Astrocyte (in vitro differentiated cells and primary cell): ENCODE measurements around the gene OSCP1. TPM values are rescaled to one million over a fixed set of nuclear protein-coding genes. Genes with fewer than 3 reads are reported as not detected.

Experiments
- DNase-seq: peaks from one replicate; pipeline ENCODE4 v3.0.0-alpha.2; 2010; ENCODE audit warnings: low read depth
- FAIRE-seq: peaks from 2 replicates; lab custom pipeline; 2011; peaks lifted over from hg19 to GRCh38; lab: Jason Lieb, UNC
- H2AFZ ChIP-seq: 2 replicates; pipeline ENCODE4 v1.6.0; 2012; ENCODE audit warnings: low read depth, low read length, inconsistent platforms
- H3K27ac ChIP-seq: 2 replicates; pipeline ENCODE4 v1.5.1; 2011; ENCODE audit warnings: low read depth, low read length, inconsistent platforms
- H3K27me3 ChIP-seq: 2 replicates; pipeline ENCODE4 v1.6.0; 2011; ENCODE audit warnings: low read length, inconsistent platforms; ENCODE audit not compliant: insufficient read depth
- H3K36me3 ChIP-seq: 2 replicates; pipeline ENCODE4 v1.5.1; 2011; ENCODE audit warnings: low read length, inconsistent platforms; ENCODE audit not compliant: insufficient read depth
- H3K4me1 ChIP-seq: 2 replicates; pipeline ENCODE4 v1.5.1; 2011; ENCODE audit warnings: low read length, inconsistent platforms; ENCODE audit not compliant: insufficient read depth
- H3K4me2 ChIP-seq: 2 replicates; pipeline ENCODE4 v1.6.0; 2012; ENCODE audit warnings: low read length, inconsistent platforms
- H3K4me3 ChIP-seq: 2 replicates; pipeline ENCODE4 v1.5.1; 2011; ENCODE audit warnings: low read depth, mild to moderate bottlenecking, low read length, inconsistent platforms; ENCODE audit not compliant: insufficient read depth
- H3K79me2 ChIP-seq: 2 replicates; pipeline ENCODE4 v1.6.0; 2012; ENCODE audit warnings: mild to moderate bottlenecking, low read length, inconsistent platforms; ENCODE audit not compliant: insufficient read depth
- H3K9ac ChIP-seq: 2 replicates; pipeline ENCODE4 v1.6.0; 2012; ENCODE audit warnings: mild to moderate bottlenecking, low read length, inconsistent platforms
- H3K9me3 ChIP-seq: 2 replicates; pipeline ENCODE4 v1.5.1; 2012; ENCODE audit warnings: low read depth, mild to moderate bottlenecking, low read length, inconsistent platforms; ENCODE audit not compliant: insufficient read depth
- H4K20me1 ChIP-seq: 2 replicates; pipeline ENCODE4 v1.6.0; 2012; ENCODE audit warnings: low read length, inconsistent platforms; ENCODE audit not compliant: insufficient read depth
- H3K27ac Mint-ChIP-seq: one replicate; pipeline ENCODE4 v1.8.0; 2021; ENCODE audit warnings: mild to moderate bottlenecking, mixed read lengths; ENCODE audit not compliant: unreplicated experiment
- H3K27me3 Mint-ChIP-seq: one replicate; pipeline ENCODE4 v1.8.0; 2021; ENCODE audit warnings: low read depth, mixed read lengths; ENCODE audit not compliant: unreplicated experiment
- H3K36me3 Mint-ChIP-seq: one replicate; pipeline ENCODE4 v1.8.0; 2021; ENCODE audit warnings: low read depth, mixed read lengths; ENCODE audit not compliant: unreplicated experiment
- H3K4me1 Mint-ChIP-seq: one replicate; pipeline ENCODE4 v1.8.0; 2021; ENCODE audit warnings: low read depth, mixed read lengths; ENCODE audit not compliant: unreplicated experiment
- H3K4me3 Mint-ChIP-seq: one replicate; pipeline ENCODE4 v1.8.0; 2021; ENCODE audit warnings: mild to moderate bottlenecking, moderate library complexity, mixed read lengths; ENCODE audit not compliant: unreplicated experiment
- H3K9me3 Mint-ChIP-seq: one replicate; pipeline ENCODE4 v1.8.0; 2021; ENCODE audit warnings: mild to moderate bottlenecking, mixed read lengths; ENCODE audit not compliant: unreplicated experiment
- EZH2 ChIP-seq: IDR thresholded peaks from 2 replicates; pipeline ENCODE4 v1.6.1; 2012; ENCODE audit warnings: mild to moderate bottlenecking, low read length, inconsistent platforms; ENCODE audit not compliant: insufficient read depth
- total RNA-seq: library from RNA; stranded (reverse); gene quantifications from 2 replicates; pipeline ENCODE4 v1.2.1, GENCODE V29; 2021
- TF ChIP-seq, protein P1 (sequence below): IDR thresholded peaks from 2 replicates; pipeline ENCODE4 v1.5.1; 2011; ENCODE audit warnings: low read depth, mild to moderate bottlenecking, inconsistent platforms, low read length, moderate library complexity; ENCODE audit not compliant: insufficient read depth

The OSCP1 gene
- total RNA-seq, 1 donor from 2014 or later: 6.3 TPM

DNA sequence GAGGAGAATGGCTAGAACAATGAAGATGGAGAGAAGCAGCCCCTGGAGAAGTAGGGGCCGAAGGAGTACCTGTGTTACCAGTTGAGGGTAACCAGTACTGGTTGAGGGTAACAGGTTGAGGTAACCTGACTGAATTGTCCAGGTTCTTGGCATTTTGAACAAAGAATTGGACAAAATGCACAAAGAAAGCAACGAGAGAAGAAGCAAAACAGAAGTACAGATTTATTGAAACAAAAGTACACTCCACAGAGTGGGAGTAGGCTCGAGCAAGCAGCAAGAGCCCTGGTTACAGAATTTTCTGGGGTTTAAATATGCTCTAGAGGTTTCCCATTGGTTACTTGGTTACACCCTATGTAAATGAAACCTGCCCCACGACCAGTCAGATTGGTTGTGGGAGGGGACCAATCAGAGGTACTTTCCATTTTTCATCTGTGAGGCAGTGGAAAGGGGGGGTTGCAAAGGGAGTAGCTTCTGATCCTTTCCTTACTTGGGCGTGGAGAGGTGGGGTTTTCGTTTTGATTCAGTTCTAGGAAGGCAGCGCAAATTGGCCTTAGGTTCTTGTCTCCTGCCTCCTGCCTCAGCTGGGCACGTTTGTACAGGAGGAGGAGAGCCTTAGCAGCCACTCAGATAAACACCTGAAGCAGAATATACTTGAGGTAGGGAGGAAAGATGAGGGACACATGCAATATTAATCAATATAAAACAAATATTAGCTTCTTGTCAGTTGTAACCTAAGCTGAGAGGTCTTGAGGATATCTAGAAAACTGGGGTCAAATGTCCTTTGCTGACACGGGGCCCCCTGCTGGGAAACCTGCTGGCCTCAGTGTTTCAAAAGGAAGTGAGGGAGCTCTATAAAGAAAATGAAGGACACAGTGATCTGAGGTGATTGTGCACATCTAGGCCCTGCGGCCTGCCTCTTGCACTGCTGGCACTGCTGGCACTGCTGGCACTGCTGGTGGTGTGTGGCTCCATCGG lies 38.3 kb downstream of the OSCP1 start:
- peaks cover 3% of the 10 kb centered on the region for H3K4me1 Mint-ChIP-seq
- no peak overlapping the region for H3K27ac Mint-ChIP-seq
- H3K36me3 Mint-ChIP-seq: peaks cover 9% of the 10 kb centered on the region
- no peaks in the 10 kb centered on the region for H4K20me1 ChIP-seq
- H3K27me3 ChIP-seq: no peaks in the 10 kb centered on the region
- peak overlapping the region; percentile 18 for H2AFZ ChIP-seq
- no peak overlapping the region for H3K4me3 Mint-ChIP-seq
- H3K4me1 ChIP-seq: peaks cover 7% of the 10 kb centered on the region
- no peaks in the 10 kb centered on the region for H3K27me3 Mint-ChIP-seq
- H3K27ac ChIP-seq: no peak overlapping the region
- H3K9ac ChIP-seq: no peak overlapping the region
- DNase-seq (peak; percentile 40), FAIRE-seq (no peak)
- H3K4me2 ChIP-seq: no peak overlapping the region
- H3K9me3 ChIP-seq: no peaks in the 10 kb centered on the region
- H3K79me2 ChIP-seq: no peaks in the 10 kb centered on the region
- H3K9me3 Mint-ChIP-seq: peaks cover 6% of the 10 kb centered on the region
- no peaks in the 10 kb centered on the region for H3K36me3 ChIP-seq
- TF ChIP-seq EZH2: no peak
- TF ChIP-seq, protein P1, sequence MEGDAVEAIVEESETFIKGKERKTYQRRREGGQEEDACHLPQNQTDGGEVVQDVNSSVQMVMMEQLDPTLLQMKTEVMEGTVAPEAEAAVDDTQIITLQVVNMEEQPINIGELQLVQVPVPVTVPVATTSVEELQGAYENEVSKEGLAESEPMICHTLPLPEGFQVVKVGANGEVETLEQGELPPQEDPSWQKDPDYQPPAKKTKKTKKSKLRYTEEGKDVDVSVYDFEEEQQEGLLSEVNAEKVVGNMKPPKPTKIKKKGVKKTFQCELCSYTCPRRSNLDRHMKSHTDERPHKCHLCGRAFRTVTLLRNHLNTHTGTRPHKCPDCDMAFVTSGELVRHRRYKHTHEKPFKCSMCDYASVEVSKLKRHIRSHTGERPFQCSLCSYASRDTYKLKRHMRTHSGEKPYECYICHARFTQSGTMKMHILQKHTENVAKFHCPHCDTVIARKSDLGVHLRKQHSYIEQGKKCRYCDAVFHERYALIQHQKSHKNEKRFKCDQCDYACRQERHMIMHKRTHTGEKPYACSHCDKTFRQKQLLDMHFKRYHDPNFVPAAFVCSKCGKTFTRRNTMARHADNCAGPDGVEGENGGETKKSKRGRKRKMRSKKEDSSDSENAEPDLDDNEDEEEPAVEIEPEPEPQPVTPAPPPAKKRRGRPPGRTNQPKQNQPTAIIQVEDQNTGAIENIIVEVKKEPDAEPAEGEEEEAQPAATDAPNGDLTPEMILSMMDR: no peak
- H3K4me3 ChIP-seq: no peak overlapping the region

DNA sequence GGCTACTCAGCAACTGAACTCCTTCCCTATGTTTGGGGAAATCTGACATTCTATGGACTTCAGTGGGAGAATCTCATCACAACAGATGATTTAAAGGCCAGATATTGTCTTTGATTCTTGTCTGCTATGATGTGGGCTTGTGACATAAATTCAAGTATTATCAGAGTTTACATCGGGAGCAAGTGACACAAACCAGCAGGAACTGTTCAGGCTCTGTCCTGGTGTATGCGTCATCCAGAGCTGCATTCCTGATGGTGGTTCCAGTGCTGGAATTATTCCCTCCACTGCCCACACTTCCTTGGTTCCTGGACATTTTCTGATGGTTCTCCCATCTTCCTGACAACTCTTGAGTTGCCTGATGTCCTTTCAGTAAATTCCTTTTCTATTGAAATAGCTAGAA lies 41.8 kb downstream of the OSCP1 start:
- H3K36me3 Mint-ChIP-seq: peaks cover 9% of the 10 kb centered on the region
- H3K4me3 Mint-ChIP-seq: no peak overlapping the region
- Histone ChIP-seq H4K20me1 (no peaks in the 10 kb centered on the region), H3K4me3 (no peak overlapping the region), H3K36me3 (no peaks in the 10 kb centered on the region), H3K27ac (no peak overlapping the region), H3K9ac (no peak overlapping the region), H3K4me2 (peak overlapping the region; percentile 52), H3K9me3 (no peaks in the 10 kb centered on the region), H2AFZ (no peak overlapping the region), H3K79me2 (no peaks in the 10 kb centered on the region), H3K27me3 (no peaks in the 10 kb centered on the region), H3K4me1 (peaks cover 5% of the 10 kb centered on the region)
- DNase-seq: peak; percentile 63
- no peaks in the 10 kb centered on the region for H3K27me3 Mint-ChIP-seq
- FAIRE-seq: no peak
- H3K27ac Mint-ChIP-seq: no peak overlapping the region
- TF ChIP-seq EZH2: no peak
- TF ChIP-seq, protein P1: no peak
- H3K9me3 Mint-ChIP-seq: peaks cover 6% of the 10 kb centered on the region
- peaks cover 3% of the 10 kb centered on the region for H3K4me1 Mint-ChIP-seq

DNA sequence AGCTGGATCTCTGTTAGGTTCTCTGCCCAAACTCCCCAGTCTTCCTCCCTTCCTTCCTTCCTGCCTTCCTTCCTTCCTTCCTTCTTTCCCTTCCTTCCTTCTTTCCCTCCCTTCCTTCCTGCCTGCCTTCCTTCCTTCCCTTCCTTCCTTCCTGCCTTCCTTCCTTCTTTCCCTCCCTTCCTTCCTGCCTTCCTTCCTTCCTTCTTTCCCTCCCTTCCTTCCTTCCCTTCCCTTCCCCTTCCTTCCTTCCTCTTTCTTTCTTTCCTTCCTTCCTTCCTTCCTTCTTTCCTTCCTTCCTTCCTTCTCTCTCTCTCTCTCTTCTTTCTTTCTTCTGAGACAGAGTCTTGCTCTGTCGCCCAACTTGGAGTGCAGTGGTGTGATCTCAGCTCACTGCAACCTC lies 43.8 kb downstream of the OSCP1 start:
- Histone ChIP-seq H3K4me1 (peaks cover 5% of the 10 kb centered on the region), H3K4me2 (no peak overlapping the region), H3K36me3 (no peaks in the 10 kb centered on the region), H3K9ac (no peak overlapping the region), H3K9me3 (no peaks in the 10 kb centered on the region), H3K27ac (no peak overlapping the region), H4K20me1 (no peaks in the 10 kb centered on the region), H2AFZ (no peak overlapping the region), H3K27me3 (no peaks in the 10 kb centered on the region), H3K79me2 (no peaks in the 10 kb centered on the region), H3K4me3 (no peak overlapping the region)
- Mint-ChIP-seq H3K27ac (no peak overlapping the region), H3K4me3 (no peak overlapping the region), H3K4me1 (peaks cover 6% of the 10 kb centered on the region), H3K27me3 (no peaks in the 10 kb centered on the region), H3K9me3 (peaks cover 4% of the 10 kb centered on the region), H3K36me3 (peaks cover 6% of the 10 kb centered on the region)
- FAIRE-seq (no peak), DNase-seq (no peak)
- TF ChIP-seq EZH2: no peak
- TF ChIP-seq, protein P1: no peak
